ENCODE results near the gene PLA2G4B.

Gene PLA2G4B

DNA sequence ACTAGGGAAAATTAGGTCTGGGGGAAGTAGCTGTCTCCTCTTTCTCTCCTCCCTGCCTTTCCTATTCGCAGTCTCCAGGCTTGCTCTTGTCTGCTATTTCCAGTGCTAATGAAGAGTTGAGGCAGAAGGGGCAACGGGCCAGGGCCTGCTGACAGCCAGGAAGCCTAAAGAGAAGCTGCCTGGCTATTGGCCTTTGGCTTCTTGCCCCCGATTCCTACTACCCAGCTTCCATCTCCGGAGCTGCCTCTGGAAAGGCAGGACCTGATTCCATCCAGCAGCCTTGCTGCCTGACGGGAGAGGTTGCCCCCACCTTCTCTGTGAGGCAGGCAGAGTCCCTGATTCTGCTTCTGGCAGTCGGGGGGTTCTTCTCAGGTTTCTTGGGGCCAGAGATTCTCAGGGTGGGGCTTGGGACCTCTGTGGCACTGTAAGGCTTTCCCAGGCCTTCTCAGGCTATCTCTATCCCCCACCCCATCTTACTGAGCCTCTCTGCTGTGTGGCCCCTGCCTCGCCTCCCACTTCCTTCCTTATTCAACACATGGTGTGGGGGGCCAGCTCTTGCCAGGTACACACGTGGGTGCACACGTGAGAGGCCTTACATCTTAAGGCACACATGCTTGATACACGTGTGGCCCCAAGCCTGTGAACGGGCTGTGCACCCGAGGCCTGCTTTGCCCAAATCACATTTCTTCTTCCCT is 29.0 kb upstream of the PLA2G4B start:
- no peak for DNase-seq

DNA sequence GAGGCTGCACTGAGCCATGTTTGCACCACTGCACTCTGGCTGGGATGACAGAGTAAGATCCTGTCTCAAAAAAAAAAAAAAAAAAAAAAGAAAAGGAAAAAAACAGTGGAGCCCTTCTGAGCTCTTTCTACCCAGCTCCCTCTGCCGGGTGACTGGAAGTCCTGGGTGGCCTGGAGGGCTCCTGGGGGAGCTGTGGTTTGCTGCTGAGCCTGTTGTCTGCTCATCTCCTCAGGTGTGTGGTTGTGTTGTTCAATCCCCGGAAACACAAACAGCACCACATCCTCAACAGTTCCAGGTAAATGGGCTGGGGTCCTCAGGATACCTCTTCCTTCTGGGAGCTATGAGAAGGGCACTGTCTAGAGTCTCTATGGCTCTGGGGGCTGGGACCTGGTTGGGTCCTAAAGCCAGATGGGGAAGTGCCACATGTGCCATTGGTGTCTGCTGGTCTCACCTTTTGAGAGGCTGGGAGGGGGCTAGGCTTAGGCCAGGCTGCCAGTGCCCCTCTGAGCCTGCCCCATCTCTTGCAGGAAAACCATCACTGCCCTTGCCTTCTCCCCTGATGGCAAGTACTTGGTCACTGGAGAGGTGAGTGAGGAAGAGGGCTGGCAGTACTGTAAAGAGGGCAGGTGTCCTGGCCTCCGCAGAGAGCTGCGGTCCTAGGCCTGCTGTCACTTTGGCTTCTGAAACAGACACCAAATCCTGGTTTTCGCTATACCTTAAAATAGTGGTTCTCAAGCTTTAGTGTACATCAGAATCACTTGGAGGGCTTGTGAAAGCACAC is 27.8 kb upstream of the PLA2G4B start:
- no peak for DNase-seq

GRCh38 chr15:41811432-41812195 is 27.0 kb upstream of the PLA2G4B start:
- DNase-seq: peak; percentile 45

GRCh38 chr15:41812820-41813375 is 25.7 kb upstream of the PLA2G4B start:
- DNase-seq: no peak

DNA sequence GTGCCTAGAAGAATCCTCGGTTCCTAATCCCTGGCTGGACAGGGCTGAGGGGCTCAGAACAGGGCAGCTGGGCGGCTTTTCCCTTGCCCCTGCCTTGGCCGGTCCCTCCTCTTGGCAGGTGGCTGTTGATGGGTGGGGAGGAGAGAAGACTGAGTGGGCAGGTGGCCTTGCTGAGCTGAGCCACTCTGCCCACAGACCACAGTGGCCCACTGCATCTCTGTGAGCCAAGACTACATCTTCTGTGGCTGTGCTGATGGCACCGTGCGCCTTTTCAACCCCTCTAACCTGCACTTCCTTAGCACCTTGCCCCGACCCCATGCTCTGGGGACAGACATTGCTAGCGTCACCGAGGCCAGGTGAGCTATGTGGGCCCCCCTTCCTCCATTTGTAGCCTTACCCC is 25.2 kb upstream of the PLA2G4B start:
- no peak for DNase-seq

GRCh38 chr15:41814534-41814933 is 24.1 kb upstream of the PLA2G4B start:
- no peak for DNase-seq

GRCh38 chr15:41816788-41817187 is 21.9 kb upstream of the PLA2G4B start:
- DNase-seq: no peak

DNA sequence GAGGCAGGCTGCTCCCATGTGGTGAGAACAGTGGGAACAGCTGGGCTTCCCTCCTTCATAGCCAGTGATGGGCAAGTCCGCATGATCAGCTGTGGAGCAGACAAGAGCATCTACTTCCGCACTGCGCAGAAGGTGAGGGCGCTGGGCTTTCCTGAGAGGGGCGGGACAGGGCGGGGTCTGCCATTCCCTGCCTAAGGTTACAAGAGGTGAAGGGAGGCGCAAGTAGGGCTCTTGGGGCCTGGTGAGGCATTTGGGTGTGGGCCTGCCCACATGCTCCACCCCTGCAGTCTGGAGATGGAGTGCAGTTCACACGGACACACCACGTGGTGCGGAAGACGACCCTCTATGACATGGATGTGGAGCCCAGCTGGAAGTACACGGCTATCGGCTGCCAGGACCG is 21.3 kb upstream of the PLA2G4B start:
- DNase-seq: no peak

DNA sequence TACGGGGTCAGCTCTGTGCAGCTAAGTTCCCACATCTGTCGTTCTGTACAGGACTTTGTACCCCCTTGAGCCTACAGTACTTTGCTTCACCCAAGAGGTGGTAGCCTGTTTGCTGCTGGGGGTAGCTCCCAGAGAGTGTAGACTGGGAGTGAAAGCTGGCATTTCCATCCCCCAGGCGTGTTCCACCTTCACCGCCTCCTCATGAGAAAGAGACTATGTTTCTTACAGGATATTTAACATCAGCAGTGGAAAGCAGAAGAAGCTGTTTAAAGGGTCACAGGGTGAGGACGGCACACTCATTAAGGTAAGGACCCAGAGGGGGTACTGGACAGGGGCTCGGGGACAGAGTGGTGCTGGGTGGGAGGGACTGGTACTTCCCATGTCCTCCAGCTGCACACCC is 20.9 kb upstream of the PLA2G4B start:
- no peak for DNase-seq

GRCh38 chr15:41819455-41820050 is 19.1 kb upstream of the PLA2G4B start:
- no peak for DNase-seq

- DNase-seq: no peak
Measured at GRCh38 chr15:41820791-41821423, 17.7 kb upstream of the PLA2G4B start.

GRCh38 chr15:41821831-41822230 is 16.8 kb upstream of the PLA2G4B start:
- DNase-seq: no peak

DNA sequence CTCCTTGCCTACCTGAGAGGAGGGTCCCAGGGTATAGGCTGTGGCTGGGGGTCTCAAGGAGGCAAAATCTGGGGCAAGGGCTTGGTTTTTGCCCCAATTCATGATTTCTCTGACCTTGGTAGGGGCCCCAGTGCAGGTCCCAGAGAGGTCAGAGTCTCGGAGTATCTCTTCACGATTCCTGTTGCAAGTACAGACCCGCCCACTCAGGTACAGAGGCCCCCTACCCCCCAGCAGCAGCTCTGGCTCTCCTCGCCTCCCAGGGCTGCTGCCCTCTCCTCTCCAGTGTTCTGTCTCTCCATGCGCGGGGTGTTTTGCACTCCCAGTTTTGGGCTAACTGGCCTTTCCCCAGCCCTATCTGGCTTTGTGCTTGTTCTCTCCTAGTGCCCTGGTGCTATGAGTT is 16.2 kb upstream of the PLA2G4B start:
- no peak for DNase-seq

- DNase-seq: no peak
Measured at GRCh38 chr15:41822957-41823356, 15.7 kb upstream of the PLA2G4B start.

- no peak for DNase-seq
Measured at GRCh38 chr15:41823502-41823901, 15.1 kb upstream of the PLA2G4B start.

DNA sequence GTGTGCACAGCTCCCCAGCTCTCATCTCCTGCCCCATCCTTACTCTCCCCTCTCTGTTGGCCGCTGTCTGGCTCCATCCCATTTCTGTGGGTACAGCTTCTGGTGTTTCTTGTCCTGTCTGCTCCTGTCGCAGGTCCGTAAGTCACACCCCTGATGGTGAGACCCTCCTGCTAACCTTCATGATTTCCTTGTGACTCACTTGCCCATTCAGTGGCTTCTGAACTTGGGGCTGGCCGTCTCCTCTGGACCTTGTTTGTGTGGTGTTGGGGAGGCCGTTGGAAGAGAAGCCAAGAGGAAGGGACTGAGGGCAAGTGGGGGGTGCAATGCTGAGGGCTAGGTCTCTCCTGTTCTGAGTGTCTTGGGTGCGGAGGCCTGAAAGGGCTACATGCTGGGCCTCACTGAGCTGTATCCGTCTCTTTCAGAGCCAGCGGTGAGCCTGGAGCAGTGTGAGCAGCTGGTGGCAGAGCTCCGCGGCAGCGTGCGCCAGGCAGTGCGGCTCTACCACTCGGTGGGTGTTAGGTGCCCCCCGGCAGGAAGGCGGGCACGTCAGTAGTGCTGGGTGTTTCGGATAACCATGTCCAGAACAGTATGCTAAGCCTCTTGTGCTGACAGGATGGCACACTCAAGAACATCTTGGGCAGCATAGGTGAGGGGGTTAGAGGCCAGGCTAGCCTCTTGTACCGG is 14.4 kb upstream of the PLA2G4B start:
- DNase-seq: no peak

DNA sequence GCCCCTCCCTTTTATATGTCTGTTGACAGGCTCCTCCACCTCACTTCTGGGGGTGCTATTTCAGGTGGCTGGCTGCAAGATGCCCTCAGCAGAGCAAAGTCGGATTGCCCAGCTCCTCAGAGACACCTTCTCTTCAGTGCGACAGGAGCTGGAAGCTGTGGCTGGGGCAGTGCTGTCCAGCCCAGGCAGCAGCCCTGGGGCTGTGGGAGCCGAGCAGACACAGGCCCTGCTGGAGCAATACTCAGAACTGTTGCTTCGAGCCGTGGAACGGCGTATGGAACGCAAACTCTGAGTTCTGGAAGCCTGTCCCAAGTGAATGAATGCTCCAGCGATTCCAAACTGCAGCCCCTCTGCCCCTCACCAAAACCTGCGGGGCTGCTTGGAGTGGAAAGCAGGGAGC is 13.5 kb upstream of the PLA2G4B start:
- DNase-seq: no peak

DNA sequence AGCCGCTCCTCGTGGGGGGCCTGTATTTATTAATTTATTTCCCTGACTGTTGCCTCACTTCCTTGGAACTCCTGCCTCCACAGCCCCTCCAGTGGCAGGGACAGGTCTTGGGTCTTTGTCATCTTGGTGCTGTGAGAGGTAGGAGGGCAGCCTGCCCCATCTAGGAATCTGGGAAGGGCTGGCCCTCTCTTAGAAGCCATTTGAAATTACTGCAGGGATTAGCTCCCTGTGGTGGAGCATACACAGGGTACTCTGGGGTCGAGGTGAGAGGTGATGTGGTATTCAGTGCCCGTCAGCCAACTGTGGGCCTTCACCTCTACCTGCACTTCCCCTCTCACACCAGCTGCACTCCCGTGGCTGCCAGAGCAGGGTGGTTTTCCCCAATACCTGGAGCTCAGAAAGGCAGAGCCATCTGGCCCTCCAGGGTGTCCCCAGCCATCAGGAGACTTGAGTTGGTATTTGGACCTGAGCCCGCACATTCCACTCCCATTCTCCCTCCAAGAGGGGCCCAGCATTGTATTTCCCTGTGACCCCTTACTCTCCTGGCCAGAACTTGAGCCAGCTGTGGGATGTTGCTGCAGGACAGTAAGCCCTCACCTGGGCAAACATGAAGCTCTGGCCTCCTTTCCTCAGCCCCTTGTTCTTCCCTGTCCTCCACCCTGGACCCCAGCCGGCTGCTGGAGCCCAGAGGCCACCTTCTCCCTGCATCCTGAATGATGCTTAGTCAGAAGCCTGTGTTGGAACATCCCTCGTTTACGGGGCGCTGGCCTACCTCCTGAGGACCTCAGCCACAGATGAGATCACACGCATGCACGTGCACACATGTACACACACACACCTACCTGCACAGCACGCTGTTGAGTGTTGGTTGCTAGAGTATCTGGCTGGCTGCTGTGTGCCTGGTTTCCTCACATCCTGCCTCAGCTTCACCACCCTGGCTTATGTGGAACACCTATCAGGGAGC is 12.8 kb upstream of the PLA2G4B start:
- no peak for DNase-seq

DNA sequence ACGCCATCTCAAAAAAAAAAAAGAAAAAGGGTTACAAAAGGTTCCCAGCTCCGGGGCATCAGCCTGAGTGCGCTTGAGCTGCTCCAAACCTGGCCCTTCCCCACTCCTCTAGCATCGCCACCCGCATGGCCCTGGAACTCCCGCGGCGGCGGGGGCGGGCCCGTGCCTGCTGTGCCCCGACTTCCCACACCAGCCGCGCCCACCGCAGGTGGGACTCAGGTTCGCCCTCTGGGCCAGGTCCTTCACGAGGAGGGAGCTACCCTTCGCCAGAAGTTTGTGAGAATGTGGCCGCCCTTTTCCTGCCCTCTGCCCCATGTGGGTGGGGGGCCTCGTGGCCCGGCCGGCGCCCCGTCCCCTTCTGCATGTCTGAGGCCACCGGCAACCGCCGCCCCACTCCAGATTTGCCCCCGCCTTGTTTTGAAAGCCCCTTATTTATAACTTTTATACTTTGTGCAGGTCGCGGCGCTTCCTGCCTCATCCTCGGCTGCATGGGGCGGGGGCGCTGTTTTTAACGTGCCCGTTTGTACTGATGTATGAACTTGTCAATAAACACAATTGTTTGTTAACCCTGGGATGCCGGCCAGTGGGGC is 11.3 kb upstream of the PLA2G4B start:
- DNase-seq: peak; percentile 19

Measured in stimulated activated naive CD4-positive, alpha-beta T cell treated with Interleukin-2 at 50 U/mL for 16 hours (primary cell).